GM18870 (cell line): Measurements from ENCODE around the gene SIMC1.

Experiments used
- ATAC-seq: cut with Tn5 transposase; IDR thresholded peaks from one replicate; pipeline ENCODE4 v1.9.1; 2021; ENCODE audit warnings: moderate library complexity; ENCODE audit not compliant: unreplicated experiment

SIMC1 gene

DNA sequence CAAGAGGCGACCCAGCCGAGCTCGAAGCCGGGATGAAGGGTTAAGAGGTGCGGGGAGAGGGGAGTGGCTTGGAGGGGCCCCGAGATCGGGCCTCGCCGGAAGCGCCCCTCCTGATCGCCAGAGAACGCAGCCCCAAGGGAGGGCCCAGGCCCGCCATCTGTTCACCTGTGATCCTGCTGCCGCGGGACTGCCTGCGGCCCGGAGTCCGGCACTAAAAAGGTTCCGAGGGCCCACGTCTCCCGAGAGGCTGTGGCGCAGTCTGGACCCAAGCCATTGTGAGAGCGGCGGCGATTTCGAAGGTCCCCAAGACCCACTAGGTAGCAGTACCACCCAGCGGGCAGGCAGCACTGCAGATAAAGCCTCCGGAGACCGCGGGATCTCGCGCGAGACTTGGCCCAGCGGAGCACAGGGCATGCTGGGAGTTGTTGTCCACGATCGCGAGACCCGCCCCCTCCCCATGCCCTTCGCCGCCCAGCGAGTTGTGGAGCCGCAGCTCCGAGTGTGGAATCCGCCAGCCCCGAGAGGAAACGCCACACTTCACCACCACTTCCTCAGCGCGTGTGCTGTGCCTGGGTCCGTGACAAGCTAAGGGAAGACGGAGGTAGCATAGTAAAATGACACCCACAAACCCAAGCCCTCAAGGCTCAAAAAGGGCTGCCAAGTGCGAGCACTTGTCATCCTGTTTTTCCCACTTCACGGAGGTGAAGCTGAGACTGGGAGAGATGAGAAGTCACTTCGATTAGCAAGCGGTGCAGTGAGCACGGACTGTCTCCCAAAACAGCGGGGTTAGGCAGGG is 123.4 kb downstream of the SIMC1 start, which contains the start of gene KIAA1191:
KIAA1191 (minus strand) TSS at position 328 of the 796 bp plus-strand sequence. CDS start 2,256 bp downstream, outside the sequence.
- ATAC-seq = peak; percentile 82

DNA sequence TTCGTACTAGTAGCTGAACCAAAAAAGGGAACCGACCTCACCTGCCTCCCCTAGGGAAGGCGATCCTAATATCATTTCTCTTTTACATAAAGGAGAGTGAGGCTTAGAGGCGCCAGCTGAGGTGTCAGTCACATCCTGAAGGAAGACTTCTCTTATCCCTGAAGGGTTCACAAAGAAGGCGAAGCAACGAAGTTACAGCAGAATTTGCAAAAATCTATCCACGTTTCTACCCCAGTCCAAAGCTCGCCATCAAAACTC is 123.9 kb downstream of the SIMC1 start:
- ATAC-seq = no peak

DNA sequence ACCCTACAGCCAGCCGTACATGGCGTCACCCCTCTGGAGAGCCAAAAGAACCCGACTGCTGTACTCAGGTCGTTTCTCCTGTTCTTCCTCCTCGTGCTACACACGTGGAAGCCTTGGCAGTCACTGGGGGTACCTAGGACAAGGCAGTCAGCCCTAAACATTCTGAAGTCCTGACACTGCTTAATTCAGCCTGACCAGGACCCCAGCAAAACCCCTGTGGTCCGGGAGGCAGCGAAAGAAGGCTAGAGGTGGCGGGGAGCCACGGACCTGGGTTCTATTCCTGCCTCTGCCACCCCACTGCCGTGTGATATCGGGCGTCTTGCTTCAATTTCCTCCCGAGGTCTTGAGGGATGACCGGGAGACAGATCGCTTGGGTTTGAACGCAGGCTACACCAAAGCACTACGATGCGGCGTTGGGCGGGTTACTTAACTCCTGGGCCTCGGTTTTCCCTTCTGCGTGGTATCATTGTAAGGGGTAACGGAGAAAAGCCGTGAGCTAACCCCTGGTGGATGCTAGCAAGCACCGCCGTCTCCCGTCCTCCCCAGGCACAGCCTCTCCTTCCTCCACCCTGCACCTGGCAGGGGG is 126.6 kb downstream of the SIMC1 start:
- no peak for ATAC-seq

DNA sequence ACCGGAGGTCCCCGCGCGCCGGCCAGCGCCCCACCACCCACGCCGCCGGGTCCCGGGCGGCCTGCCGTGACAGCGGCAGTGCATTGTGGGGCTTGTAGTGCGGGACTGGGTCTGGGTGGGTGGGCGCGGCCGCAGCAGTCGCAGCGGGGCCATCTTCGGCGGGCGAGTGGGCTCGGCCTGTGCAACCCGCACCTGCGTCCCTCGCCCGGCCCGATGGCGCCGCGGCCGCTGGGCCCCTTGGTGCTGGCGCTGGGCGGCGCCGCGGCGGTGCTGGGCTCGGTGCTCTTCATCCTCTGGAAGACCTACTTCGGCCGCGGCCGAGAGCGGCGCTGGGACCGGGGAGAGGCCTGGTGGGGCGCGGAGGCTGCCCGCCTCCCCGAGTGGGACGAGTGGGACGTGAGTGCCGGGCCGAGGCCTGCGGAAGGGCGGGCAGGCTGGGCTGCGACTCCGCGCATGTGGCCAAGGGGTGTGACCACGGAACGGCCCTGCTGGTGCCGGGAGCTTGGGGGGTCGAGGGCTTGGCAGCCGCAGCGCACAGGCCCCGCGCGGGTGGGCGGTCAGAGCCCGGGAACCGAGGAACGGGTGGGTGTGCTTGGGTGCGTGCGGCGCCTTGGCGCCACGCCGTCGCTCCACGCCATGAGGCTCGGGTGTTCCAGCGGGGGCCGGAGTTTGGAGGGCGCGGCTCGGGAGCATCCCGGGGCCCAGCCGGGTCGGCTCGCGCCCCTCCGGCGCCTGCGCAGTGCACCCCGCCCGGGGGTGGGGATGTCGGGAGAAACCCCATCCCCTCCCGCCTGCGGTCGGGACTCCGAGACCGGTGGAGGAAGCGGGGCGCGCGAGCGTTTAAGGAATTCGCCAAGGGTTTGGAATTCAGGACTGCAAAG is 127.4 kb downstream of the SIMC1 start, which contains the start of gene ARL10:
ARL10 (plus strand) TSS at position 137 of the 881 bp plus-strand sequence; CDS start at position 214, 77 bp downstream.
- ATAC-seq = no peak

DNA sequence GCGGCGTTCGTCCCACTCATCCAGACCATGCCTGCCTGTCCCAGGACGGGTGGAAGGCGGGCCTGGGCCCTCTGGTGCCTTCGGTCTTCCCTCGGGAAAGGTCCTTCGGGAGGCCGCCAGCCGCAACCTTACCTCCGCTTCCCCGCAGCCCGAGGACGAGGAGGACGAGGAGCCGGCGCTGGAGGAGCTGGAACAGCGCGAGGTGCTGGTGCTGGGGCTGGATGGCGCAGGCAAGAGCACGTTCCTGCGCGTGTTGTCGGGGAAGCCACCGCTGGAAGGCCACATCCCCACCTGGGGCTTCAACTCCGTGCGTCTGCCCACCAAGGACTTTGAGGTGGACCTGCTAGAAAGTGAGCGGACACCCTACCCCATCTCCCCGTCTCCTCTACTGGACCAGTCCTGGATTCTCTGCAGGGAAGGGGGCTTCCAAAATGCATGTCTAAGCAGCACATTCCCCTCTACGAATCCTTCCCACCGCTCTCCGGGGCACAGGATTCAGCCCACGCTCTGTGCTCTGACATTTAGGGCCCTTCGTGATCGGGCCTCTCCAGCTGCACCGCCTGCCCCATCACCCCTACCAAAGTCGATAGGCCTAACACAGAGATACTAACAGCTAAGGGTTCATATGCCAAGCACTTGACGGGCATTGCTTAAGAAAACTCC is 128.1 kb downstream of the SIMC1 start:
- no peak for ATAC-seq

DNA sequence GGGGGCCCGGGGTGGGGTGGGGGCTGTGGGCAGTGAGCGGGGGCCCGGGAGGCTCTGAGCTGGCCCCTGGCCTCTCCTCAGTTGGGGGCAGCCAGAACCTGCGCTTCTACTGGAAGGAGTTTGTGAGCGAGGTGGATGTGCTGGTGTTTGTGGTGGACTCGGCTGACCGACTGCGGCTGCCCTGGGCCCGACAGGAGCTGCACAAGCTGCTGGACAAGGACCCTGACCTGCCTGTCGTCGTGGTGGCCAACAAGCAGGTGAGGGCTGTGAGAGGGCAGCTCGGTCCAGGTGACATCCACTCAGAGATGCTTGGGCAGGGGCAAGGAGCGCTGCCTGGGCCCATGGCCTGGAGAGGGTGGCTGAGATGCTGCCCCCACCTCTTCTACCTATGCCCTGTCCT is 130.5 kb downstream of the SIMC1 start:
- ATAC-seq = no peak

DNA sequence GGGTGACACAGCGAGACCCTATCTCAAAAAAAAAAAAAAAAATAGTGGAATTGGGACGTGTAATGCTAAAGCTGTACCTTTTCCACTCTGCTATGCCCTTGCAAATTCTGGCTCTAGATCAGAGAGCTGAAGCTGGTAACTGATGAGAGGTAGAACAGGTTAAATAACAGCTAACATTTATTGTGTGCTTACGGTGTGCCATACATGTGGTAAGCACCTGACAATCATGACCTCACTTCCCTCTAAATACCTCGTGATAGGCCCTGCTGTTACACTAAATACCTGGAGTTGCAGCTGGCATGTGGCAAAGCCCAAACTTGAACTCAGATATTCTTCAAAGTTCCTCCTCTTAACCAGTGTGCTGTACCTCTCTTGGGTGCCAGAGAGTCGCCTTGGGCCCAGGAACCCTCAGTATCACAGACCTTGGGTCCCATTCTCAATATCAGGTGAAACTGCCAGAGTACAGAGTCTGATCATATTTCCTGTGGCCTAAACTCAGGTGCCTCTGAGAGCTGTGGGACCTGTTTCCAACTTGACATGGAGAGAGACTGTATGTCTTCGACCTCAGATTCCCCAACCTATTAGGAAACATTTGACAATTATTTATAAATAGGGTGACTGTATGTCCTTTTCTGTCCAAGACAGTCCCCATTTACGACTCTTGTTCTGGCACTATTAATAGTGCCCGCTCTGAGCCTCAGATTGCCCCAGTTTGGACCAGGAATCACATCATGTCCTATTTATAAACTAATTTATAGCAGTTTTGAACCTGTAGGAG is 131.9 kb downstream of the SIMC1 start:
- ATAC-seq = no peak

DNA sequence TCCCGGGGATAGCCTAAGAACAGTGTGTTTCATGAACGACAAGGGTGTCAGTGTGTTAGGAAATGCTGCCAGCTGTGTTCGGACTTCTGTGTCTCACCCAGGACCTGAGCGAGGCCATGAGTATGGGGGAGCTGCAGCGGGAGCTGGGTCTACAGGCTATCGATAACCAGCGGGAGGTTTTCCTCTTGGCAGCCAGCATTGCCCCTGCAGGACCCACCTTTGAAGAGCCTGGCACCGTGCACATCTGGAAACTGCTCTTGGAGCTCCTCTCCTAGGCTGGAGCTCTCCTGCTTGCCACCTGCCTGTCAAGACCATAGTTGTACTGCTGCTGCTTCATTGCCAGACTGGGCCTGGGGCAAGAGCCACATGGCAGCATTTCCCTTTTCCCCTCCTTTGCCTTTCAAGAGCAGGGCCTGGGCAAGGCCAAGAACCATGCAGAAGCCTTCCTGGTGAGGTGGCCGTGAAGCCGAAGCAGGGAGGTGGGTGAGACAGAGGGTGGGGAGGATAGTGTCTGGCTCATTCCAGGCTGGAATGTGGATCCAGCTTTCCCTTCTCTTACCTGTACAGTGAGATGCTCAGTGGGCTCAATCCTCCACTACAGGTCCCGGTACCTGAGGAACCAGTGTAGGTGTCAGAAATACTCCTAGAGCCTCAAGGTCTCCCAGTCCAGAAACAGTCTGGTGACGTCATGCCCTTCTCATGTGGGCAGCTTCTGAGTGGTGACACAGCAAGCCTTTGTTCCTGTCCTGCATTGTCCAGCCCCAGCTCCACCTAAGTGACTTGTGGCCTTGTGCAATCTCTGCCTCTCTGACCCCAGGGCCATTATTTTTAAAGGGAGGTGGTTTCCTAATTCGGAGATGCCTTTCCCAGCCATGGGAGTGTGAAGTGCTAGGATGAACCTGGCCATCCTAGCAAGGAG is 133.7 kb downstream of the SIMC1 start:
- ATAC-seq = no peak

DNA sequence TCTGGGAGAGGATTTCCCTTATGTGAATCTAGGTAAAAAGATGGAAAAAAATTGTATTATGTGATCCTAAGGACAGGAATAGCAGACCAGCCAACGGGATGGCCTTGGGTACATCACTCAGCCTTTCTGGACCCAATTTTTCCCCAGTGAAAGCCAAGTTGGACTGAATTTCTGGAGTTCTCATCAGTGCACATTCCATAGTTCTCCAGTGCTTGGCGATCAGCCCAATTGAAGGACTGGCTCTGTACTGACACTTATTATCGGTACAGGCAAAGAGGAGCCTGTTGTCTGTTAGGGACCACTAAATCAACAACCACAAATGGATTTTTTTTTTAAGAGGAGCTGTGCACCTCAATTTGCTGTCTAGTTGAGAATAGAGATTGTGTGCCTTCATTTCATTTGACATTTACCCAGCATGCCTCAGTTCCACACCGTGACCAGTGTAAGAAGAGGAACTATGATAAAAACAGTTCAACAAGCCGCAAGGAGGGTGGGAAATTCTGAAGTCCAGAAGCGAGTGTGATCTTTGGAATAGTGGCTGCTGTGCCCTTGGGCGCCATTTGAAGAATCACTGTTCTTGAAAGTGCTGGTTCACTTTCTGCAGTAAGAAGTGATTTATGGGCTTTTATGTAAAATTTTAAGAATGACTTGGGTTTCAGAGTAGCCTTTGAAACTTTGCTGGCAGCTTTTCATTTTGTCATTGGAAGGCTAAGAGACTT is 135.0 kb downstream of the SIMC1 start:
- ATAC-seq = no peak

DNA sequence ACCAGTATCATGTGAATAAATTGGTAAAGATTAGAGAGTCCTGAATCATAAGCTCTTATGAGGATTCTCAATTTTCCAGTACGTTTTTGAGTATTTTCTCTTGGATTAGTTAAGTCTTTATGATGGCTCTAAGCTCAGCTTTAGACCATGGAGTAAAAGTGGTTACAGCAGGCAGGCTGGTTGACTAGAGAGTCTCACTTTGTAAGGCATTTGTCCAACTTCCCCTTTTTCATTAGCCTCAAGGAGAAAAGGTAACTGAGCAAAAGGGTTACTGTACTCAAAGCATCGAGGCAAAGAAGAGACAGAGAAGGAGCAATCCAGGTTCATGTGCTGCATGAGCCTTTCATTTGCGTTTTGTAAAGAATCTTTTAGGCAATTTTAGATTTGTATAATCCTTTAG is 141.7 kb downstream of the SIMC1 start:
- no peak for ATAC-seq

DNA sequence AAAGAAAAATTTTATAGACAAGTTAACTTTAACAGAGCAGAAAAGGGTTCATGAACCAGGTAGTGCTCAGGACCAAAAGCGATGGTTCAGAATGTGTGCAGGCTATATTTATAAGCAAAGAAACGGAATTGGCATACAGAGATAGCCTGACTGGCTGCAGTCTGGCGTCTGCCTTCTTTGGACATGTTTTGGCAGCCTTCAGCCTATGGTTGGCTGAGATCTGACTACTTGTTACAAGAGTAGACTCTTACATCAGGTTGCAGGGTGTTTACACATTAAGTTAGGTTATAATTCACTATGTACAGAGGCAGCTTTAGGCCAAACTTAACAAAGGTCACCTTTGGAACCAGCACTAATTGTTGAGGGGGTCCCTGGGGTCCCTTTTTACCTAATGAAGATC is 143.2 kb downstream of the SIMC1 start:
- no peak for ATAC-seq

DNA sequence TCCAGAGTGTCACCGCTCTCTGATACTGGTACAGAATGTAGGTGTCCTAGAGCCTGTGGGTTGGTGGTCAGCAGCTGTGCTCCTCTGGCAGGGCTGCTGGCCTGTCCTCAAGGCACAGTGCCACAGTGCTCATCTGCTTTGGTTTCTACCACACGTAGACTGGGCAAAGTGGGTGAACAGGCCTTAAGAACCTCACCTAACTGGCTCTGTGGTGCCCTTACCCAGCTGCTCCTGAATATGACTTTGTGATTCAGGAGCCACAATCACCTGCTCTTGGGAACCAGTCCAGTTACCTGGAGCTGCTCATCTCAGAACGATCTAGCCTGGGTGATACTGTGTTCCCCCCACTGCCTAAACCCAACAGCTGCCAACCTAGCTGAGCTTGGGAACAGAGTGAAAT is 143.8 kb downstream of the SIMC1 start:
- no peak for ATAC-seq

DNA sequence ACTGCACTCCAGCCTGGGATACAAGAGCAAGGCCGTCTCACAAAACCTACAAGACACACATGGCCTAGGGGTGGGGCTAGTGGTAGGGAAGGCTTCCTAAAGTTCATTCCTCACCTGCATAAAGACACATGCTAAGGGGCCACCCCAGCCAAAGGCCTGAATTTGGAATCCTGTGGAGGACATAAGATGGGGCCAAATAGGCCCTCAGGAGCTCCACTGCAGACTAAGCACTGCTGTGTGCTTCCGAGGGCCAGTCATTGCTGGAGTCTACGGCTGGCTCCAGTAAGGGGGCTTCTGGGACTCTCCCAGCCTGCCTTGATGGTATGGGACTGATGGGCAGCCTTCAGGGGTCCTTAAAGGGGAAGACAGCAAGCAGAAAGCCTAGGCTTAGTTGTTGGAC is 144.5 kb downstream of the SIMC1 start:
- ATAC-seq = no peak

DNA sequence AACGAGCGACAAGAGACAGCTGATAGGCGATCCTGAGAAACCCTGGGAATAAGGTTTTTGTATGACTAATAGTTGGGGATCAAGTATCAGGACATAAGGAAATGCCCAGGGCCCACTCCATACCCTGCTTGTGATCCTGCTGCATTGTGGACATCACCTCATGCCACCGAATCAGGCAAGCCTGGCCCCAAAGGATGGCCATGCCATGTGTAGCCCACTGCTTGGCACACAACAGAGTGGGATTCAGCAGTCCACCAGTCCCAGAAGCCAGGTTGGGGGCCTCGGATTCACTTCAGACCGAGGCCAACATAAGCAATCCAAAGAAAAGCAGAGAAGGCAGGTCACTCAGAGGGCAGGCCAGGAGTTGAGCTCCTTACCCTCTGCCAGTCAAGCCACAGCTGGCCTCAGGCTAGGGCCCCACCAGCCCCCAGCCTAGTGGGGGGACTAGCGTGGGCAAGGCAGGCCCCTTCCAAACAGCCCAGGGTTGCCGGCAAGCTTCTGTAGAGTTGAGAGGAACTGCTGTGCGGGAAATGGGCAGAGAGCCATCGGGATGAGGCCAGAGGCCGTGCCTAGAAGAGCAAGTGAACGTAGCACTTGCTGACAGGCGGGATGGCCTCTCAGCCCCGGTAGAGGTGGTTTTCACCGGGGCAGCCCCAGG is 145.2 kb downstream of the SIMC1 start:
- no peak for ATAC-seq

DNA sequence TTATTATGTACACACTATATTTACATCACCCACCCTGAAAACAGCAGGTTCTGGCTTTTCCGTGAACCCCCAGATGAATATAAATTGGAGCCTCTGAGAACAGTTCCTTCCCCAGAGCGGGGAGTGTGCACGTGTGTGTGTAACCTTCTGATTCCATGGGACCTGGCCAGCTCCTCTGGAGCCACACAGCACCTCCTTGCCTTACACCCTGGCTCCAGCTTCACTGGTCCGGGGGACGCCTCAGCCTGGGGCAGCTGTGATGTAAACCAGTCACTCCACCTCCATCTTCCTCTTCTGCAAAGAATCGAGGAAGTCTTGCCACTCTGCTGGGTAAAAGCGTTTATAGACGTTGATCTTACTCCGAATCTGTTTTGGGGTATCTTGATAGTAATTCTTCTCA is 145.7 kb downstream of the SIMC1 start:
- no peak for ATAC-seq

DNA sequence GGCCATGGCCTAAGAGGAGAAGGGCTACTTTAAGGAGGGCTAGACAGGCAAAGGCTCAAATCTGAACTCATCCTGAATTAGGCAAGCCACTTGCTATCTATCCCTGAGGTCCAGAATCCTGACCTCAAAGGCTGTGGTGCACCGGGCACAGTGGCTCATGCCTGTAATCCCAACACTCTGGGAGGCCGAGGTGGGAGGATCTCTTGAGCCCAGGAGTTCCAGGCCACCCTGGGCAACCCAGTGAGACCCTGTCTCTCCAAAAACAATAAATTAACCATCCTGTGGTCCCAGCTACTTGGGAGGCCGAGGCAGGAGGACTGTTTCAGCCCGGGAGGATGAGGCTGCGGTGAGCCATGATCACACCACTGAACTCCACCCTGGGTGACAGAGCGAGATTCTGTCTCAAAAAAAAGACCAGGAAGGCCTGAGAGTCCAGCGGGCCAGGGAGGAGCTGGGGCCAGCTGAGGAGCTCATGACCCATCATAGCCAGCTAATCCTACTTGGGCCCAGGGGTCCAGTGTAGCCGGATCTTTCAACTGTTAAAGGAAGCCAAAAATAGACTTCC is 146.2 kb downstream of the SIMC1 start:
- no peak for ATAC-seq

DNA sequence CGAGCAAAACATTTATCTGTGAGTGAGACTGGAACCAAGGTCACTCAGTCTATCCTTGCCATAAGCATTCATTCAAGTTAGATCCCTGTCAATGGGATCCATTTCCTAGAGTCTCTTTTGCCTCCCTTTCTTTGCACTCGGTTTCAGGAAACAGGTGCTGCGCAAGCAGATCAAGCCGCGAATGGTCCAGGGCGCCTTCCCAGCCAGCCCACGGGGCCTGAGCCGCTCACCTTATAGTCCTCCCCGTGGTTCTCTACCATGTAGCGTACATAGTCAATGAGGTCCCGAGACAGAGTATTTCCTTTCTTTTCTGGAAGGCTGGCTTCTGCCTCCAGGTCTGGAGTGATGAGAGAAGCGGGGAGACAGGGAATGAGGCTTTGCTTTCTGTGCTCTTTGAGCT is 146.8 kb downstream of the SIMC1 start:
- ATAC-seq = no peak

DNA sequence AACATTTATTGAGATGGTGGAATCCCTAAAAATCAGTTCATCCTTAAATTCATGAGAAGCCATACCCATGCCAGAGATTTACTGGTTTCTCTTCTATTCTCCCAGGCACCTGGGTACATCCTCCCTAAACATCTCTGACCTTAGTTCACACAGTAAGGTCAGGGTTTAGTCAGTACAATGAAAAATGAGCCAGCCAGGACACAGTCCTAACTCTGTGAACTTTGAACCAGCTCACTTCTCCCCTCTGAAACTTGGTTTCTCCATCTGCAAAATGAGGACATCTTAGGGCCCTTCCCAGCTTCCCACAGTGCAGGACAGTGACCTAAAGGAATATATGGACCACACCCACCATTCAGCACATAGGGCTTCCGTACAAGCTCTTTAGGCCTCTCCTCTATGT is 148.3 kb downstream of the SIMC1 start:
- ATAC-seq = no peak
